WTC11 (cell line): ENCODE data around the gene SIM2.

Experiments used
- AFF4 ChIP-seq: sonication (generic); formaldehyde crosslinking; IDR thresholded peaks from 2 replicates; pipeline ENCODE4 v1.8.1; 2023; ENCODE audit warnings: mild to moderate bottlenecking, missing genetic modification reagents, borderline replicate concordance
- ARID4B ChIP-seq: sonication (generic); formaldehyde crosslinking; IDR thresholded peaks from 2 replicates; pipeline ENCODE4 v1.8.0; 2023; ENCODE audit warnings: missing genetic modification reagents, mild to moderate bottlenecking, borderline replicate concordance
- CREB1 ChIP-seq: sonication (generic); formaldehyde crosslinking; IDR thresholded peaks from 2 replicates; pipeline ENCODE4 v1.8.0; 2023; ENCODE audit warnings: mild to moderate bottlenecking, missing genetic modification reagents
- CREM ChIP-seq: sonication (generic); formaldehyde crosslinking; IDR thresholded peaks from 2 replicates; pipeline ENCODE4 v1.8.1; 2022; ENCODE audit warnings: mild to moderate bottlenecking, missing genetic modification reagents, moderate library complexity
- CTCF ChIP-seq: fragments of 200-600 bp; IDR thresholded peaks from 2 replicates; pipeline ENCODE4 v1.8.0; 2022; ENCODE audit warnings: antibody characterized with exemption
- EMX1 ChIP-seq: fragments of 250-450 bp; sonication (Bioruptor Pico); IDR thresholded peaks from 2 replicates; pipeline ENCODE4 v1.8.0; 2021; ENCODE audit warnings: mild to moderate bottlenecking
- MAX ChIP-seq: sonication (generic); formaldehyde crosslinking; IDR thresholded peaks from 2 replicates; pipeline ENCODE4 v1.8.0; 2022; ENCODE audit warnings: mild to moderate bottlenecking, missing genetic modification reagents
- STAT6 ChIP-seq: sonication (generic); formaldehyde crosslinking; conservative IDR thresholded peaks from 2 replicates; pipeline ENCODE4 v1.8.1; 2023; ENCODE audit warnings: mild to moderate bottlenecking, low read depth, missing genetic modification reagents, moderate library complexity
- TEAD4 ChIP-seq: sonication (generic); formaldehyde crosslinking; IDR thresholded peaks from 2 replicates; pipeline ENCODE4 v1.8.0; 2022; ENCODE audit warnings: mild to moderate bottlenecking, missing genetic modification reagents
- USF1 ChIP-seq: sonication (generic); formaldehyde crosslinking; IDR thresholded peaks from 2 replicates; pipeline ENCODE4 v1.8.0; 2022; ENCODE audit warnings: mild to moderate bottlenecking, missing genetic modification reagents

GRCh38 chr21:36671836-36672235 is 27.1 kb upstream of the SIM2 start:
- TF ChIP-seq CTCF (no peak), AFF4 (CRISPR knock-in tag) (no peak), EMX1 (CRISPR knock-in tag) (no peak), MAX (CRISPR knock-in tag) (no peak), CREM (no peak), TEAD4 (no peak), USF1 (CRISPR knock-in tag) (no peak), CREB1 (no peak), ARID4B (CRISPR knock-in tag) (no peak), STAT6 (CRISPR knock-in tag) (no peak)
